Esophagus muscularis mucosa (tissue), 3 donors: ENCODE data around the gene NSD2.

Source experiments
- CTCF ChIP-seq, 3 experiments: fragments of 200-600 bp in 2 of 3; fragments of 450-650 bp in 1 of 3; sonication (generic) in 2 of 3; IDR thresholded peaks; one replicate each; pipeline ENCODE4 v1.5.1; 2017 to 2019; ENCODE audit warnings: antibody characterized with exemption in 3 of 3, mild to moderate bottlenecking in 2 of 3, moderate library complexity in 1 of 3
- POLR2AphosphoS5 ChIP-seq, 2 donors: sonication (generic); formaldehyde crosslinking; IDR thresholded peaks; one replicate each; pipeline ENCODE4 v1.6.1; 2017; ENCODE audit warnings: antibody characterized with exemption in 2 of 2

DNA sequence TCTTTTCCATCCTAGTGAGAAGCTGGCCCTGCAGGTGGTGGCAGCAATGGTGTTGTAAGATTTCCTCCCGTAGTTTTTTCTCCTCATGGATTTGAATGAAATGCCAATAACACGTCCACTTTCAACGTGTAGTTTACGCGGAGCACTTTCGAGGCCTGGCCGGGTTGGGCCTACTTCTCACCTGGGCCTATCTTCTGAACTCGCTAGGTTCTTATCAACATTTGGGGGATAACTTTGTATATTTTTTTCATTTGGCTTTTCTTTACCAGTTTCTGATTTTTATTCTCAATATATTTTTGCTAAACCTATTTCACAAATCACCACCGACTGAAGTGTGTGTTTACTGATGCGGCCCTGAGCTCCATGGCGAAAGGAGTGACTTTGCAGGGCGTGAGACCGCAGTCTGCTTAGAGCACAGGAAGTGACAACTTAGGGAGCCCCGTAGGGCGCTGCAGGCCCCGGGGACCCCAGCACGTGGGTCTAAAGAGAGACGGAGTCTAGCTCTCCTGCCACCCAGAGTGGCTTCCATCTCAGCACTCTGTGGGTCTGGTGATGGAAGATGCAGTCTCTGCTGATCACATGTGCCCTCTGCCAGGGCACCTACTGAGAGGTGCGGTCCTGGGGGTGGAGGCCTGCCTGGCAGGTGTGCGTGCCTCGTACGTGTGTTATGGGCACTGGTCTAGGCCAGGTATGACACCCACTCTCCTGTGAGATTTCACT is 108.4 kb downstream of the NSD2 start:
- TF ChIP-seq CTCF (IDR thresholded peaks at IDR 0.05): no peak
- no peak for TF ChIP-seq POLR2AphosphoS5 (IDR thresholded peaks at IDR 0.05)
